GM19395 (cell line): ENCODE results near the gene SOX6.

Source experiments
- ATAC-seq: cut with Tn5 transposase; IDR thresholded peaks from one replicate; pipeline ENCODE4 v1.9.1; 2021; ENCODE audit warnings: mild to moderate bottlenecking, moderate library complexity; ENCODE audit not compliant: unreplicated experiment

SOX6 gene

DNA sequence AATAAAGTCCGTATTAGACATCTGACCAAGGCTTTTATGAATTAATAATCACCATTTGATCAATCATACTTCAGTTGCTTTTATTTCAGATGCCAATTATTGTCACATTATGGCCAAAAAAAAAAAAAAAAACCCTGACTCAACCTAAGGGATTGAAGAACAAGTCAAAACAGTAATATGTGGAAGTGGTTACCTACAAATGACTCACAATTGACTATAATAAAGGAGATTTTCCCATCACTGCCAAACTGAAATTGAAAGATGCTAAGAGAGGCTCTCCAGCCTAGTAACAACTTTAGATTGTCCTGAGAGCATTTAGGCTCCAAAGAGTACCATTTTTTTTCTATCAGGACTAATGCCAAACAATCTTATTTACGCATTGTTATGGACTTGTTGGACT lies 35.2 kb downstream of the SOX6 start:
- no peak for ATAC-seq

DNA sequence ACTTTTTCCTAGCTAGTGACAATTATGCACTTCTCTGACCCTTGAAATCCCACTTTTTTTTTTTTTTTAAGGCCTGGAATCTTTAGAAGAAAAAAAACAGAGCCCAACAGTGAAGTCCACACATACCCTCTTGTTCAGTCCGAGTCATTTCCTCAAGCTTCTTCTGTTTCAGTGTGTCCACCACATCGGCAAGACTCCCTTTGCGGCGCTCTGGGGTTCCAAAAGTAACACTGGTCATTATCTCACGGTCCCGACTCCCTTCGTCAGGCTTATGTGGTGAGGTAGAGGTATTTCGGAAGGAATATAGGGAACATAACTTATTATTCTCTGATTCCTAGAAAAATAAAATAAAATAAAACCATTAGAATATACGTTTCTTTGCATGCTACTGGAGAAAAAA lies 38.0 kb downstream of the SOX6 start:
- no peak for ATAC-seq

DNA sequence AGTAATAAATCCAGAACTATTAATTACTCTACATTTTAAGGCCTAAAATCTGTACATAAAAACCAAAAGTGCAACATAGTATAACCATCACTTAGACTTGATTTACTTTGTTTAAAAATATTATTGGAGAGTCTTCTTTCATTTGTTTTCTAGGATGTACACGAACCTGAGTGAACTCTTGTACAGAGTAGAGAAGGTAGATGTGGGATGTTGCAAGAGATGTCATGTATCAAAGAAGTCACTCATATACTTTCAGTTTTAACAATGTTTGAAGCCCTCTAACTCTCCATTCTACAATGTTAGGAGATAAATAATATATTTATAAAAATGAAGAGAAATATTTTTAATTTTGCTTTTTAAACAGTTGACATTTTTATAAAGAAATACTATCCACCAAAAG lies 38.6 kb downstream of the SOX6 start:
- no peak for ATAC-seq

DNA sequence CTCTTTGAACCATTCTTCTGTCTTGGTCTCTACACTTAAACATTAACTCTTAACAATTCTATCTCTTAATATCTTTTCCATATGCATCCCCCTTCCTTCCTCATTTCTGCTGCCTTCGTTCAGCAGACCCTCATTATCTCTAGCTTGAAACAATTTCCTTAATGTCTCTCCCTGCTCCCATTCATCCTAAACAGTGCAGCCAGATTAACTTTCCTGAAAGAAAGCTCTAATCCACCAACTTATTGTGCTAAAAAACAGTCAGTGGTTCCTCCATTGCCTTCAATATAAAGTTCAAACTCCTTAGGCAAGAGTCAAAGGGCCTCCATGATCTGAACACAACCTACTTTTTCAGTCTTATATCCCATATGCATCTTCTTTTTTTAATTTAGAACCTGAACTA lies 42.5 kb downstream of the SOX6 start:
- ATAC-seq = no peak

DNA sequence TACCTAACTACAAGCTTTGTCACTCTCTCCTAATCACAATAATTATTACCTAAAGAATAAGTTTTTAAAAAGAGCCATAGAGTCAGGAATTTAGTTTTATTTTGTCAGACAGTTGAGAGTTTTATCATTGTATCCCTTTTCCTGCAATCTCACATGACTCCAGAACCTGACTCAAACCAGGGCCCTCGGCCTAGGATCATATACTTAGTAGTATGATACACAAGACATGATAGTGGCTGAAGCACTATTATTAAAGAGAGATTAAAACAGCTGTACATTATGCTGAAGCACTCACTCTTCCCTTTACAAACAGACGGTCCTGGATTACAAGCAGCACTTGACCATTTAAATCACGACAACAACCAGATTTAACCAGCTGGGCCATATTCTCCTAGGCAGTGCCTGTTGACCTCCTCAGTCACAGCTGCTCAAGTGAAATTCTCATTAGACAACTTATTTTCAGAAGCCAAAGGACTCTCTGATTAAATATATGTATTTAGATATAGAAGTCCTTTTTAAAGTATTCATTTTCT lies 44.0 kb downstream of the SOX6 start:
- ATAC-seq = no peak

DNA sequence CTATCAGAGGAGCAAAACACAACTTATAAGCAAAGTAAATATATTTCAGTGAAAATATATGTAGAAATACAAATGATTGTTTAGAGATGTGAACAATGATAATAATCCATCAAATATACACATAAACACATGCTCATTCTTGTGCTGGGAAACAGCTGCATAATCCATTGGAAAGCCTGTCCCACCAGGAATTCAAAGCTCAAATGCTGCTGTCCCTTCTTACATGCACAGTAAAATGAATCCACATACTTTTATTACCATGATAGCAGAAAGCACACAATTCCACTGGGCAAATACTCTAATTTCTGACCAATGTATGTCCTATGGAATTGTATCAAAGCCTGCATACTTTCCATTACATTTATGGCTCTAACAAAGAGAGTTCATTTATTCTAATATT lies 44.5 kb downstream of the SOX6 start:
- no peak for ATAC-seq

DNA sequence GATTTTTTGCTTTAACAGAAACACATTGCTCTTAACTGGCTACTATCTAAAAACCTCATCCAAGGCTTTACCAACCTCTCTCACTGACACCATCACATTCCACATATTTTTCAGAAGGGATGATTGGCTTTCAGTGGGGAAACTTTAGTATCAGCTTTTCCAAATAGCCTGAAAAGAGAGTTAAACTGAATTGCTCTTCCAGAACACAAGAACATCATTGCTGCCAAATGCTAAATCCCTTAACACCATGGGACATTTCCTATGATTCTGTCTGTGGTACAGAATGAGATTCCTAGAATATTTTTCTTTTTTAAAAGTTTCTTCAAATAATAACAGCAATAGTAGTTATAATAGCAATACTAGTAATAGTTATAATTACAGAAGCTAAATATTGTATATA lies 45.4 kb downstream of the SOX6 start:
- no peak for ATAC-seq

DNA sequence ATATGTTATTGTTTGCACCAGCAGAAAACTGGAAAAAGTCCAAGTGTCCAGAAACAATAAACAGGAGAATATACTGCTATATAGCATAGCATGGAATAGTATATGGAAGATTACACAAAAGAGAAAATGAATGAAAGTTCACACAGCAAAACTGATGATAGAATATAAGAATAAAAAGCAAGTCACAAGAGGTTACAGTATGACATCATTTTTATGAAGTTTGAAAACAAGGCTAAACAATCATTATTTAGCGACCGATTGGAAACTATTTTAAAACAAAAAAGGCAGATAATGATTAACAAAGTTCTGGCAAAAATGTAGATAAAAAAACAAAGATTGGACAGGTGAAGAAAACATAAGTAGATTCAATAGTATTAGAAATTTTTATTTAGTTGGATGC lies 47.1 kb downstream of the SOX6 start:
- no peak for ATAC-seq

DNA sequence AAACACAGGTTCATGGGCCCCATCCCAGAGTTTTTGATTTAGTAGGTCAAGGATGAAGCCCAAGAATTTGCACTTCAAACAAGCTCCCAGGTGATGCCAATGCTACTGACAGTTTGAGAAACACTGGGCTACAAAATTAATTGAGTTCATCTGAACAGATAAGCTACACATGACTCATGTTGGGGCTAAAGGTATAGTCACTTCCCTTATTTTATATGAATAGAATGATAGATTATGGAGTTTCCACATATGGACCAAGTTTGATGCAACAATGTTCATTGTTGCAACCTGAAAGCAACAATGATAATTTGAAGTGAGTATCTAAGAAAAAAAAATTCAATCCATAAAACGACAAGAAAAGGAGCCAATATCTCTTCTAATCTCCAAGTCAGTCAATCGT lies 54.9 kb downstream of the SOX6 start:
- ATAC-seq = no peak

DNA sequence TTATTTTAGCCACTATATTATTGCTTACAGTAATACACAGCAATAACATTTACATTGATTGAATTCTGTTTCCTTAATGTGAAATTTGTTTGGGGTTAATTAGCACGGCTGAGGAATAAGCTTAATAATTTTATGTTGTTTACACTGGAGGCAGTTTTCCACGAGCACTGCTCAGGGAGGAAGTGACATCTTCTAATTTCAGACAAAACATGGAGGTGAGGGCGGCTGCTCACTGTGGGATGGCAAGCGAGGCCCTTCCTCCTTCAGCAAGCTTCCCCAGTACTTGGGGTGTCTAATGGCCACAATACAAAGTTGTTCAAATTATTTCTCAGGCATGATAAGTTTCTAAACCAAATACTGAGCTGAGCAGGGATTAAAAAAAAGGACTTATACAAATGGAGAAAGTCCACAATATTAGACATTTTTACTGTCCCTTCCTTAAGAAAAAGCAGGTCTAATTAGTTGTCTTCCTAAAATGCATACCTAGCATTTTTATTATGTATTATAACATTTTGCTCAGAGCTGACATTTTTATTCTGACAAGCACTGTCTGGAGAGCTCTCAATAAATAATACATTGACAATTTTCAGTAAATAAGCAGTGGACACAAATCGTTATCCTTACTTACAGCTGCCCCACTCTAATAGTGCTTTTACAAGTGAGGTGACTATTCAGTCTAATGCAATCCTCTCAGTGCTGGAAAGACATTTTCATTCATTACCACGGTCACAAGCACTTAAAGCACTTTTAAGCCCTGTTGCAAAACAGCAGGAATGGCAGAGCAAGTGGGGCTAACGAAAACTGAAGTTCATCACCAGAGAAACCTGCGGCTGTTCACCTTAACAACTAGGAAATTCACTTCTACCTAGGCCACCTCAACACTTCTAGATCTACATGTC lies 56.2 kb downstream of the SOX6 start:
- no peak for ATAC-seq

DNA sequence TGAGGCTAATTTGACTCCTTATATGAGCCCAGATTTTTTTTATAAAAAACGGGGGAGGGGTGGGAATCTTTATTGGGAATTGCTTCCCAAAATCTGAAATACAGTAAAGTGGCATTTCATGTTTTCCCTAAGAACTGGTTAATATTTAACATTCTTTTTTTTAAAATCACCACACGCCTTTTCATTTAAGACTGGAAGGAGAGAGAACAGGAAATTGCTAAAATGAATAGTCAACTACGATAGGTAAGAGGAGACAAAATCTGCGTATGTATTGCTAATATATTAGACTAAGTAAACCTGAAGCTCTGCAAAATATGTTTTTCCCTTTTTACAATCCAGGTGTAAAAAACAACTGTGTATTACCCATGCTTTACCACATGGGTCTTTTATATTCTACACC lies 57.0 kb downstream of the SOX6 start:
- ATAC-seq = no peak

DNA sequence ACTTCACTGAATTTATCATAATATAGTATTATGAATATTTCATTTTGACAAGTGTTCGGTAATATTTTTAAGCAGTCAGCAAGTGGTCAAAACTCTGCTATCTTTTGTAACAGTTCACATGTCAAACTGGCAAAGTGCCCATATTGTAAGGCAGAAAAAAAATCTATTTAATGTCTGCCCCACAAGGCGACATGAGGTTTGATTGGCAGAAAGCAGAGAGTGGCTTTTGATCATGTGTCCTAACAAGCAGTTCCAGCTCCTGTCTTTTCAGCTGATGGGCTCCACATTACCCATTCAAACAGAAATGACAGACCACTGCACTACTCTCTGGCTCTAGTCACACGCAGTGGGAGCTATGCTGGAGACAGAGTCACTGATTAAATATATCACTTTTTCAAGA lies 59.0 kb downstream of the SOX6 start:
- no peak for ATAC-seq

DNA sequence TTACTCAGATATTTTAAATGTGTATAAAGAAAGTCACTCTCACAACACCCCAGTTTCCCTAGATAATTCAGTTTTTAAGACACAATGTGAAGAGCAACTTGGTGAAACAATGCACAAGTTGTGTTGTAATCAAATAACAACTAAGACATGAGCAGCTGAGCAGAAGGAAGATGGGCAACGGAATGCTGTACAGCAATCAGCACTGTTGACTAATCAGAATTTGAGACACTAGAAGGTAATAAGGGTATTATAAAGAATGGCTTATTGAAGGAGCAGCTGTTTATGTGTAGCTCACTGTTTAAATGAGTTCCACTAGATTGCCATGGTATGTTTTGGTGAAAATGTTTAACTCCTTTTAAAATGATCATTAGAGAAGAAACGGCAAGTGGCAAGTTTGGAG lies 60.1 kb downstream of the SOX6 start:
- no peak for ATAC-seq

DNA sequence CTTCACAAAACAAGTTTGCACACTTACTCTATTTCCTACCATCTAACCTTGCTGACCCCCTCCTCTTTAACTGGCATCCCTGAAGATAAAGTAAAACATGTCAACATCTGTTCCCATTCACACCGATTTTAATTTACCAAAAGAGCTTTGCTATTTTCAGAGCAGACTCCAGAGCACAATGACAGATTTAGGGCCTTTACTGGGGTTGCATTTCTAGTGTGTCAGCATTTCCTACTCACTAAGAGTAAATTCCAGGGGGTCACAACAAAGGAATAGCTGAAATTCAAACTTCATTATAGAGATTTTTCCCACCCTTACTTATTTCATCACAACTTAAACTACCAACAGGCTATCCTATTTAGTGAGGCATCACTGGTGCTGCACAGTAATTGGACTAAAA lies 60.8 kb downstream of the SOX6 start:
- ATAC-seq = no peak

DNA sequence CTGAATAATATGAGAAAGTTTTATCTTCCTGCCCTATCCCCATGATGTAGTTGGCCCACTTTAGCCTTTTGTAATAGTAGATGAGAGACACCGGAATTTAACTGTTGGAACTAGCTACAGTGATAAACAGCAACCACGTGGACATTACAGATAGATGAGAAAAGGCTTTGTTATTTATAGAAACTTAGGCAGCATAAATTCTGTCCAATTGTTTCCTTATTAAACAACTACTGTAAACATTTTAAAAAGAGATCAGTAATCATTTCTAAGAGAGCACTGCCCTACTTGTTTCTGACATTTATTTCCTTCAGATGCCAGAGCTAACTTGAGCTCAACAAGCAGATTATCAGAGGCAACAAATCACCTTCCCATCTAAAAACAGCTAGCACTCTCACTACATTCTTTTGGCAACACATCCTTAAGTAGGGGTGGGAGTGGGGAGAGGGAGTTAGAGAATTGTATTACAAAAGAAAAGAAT lies 63.1 kb downstream of the SOX6 start:
- ATAC-seq = no peak

DNA sequence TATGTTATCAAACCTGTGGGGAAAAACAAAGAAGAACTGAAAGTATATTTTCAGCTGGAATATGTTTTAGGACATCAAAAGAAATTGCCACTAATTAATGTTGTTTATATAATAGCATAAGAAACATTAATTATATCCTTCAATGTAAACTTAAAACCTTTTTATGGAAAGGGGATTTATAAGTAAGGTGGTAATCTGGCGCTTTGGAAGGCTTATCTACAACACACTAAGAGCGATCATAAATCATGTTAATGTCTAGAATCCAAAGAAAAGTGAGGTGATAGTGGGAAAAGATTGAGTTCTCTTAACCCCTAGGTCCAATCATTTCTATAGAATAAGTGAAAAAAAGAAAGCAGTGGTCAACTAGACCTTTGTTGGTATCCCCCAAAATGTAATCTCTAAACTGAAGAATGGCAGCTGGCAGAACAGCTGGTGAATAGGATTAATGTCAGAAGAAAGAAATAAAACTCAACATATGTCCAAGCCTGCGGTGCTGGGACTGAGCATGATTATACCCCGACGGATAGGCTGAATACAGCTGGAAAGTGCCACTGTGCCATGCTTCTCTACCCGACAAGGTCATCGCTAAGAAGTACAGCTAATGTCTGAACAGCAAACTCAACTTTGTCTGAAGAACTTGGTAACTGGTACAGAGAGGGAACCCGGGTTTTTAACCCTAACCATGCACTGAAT lies 64.0 kb downstream of the SOX6 start:
- no peak for ATAC-seq

DNA sequence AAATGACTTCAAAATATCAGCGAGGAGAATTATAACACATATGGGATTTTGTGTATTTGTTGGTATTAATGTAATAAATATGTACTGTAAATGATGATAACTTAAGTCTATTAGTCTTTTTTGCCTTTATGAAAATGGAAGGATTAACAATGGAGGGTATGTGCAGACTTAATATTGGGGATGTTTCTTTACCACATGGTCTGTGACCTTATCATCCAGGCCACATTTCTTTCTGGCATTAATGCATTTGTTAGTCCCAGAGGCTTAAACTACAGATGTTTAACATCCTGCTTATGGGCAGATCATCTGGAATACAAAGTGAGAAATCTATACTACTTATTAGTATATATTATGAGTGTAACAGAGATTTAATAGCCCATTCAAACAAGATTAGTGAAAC lies 64.6 kb downstream of the SOX6 start:
- ATAC-seq = no peak

DNA sequence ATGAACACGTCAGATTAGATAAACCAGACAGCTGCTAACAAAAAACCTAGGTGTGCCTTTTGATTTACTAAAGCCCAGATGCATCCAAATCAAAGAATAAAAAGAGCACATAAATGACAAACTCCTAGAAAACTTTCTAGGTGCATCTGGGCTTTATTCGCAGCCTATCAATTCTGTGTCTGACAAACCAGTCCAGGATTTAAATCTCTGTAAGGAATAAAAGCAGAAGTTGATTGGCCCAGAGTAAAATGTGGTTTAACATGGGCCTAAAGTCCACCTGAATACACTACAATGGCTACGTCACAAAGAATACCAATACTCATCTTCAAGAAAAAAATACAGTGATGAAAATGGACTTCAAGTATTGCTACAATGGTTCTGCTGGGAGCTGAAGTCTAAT lies 66.8 kb downstream of the SOX6 start:
- ATAC-seq = no peak

DNA sequence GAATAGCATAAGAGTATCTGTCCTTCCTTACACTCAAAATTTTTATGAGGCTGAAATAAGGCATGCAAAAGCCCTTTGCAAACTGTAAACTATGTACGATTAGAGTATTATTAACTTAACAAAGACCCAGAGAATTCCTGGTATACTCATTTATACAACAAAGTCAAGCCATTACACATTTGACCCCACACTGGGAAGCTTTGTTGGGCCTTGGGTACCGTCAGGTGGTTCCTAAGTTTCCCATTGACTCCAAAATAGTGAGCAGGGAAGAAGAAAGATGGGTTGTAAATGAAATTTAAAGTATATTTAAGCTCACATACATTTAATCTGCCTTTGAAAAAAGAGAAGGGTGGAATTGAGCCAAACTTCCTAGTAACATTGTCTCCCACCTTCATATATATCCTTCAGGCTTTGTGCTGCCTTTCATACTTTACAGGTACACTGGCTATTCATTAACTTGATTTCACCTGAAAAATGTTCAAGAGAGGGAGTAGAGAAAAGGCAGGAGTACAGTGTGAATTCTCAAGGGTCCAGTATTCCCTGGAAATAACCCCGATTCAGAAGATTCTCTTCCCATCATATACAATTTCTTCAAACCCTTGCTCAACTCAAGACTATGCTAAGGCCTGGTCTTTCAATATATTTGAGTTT lies 68.6 kb downstream of the SOX6 start:
- no peak for ATAC-seq

DNA sequence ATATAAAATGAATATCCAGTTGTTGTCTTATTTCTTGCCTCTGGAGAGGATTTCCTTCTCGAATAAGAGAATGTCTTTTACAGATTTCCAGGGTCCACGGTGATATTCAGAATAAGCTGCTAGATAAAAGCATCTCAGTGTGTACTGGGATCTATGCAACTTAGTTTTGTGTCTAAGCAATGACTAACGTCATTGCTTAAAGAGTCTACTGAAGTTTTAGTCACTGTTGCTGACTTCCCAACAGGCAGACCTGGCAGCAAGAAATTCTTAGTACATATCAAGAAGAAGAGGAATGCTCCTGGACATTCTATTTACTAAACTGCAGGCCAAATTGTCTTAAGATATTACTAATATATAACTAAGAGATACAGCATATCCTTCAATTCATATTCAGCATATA lies 70.3 kb downstream of the SOX6 start:
- no peak for ATAC-seq

DNA sequence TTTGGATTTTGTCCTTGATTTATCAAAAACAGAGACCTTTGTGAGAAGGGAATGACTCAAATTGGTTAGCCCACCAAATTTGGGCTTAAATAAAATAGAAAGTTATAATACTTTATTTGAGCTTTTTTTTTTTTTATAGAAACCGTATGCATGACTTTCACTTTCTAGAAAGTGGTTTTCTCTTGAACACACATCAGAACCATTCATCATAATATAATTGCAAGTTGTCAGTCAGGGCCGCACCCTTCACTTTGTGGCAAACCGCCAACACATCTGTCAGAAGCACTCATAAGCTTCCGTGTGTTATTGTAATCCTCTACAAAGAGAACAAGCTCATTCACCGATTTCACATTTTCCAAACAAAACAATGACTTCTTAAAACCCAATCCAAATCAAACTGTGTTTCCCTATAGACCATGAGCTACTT lies 76.1 kb downstream of the SOX6 start:
- ATAC-seq = no peak

DNA sequence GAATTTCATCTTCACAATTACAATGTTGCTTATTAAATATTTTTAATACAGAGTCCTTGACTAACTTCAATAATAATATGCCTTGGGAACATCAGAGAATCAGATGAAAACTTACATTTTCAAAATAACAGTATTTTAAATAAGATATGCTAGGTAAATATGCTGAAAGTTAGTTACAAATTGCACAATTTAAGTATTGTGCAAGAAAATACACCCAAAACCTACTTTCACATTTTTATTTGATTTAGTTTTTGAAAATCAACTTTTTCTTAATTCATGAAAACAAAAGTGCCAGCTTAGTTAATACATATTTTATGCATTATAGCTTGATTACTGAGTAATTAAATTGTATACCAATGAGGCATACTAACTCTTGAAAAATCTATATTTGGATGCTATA lies 76.8 kb downstream of the SOX6 start:
- no peak for ATAC-seq
